ENCODE results near the gene HMCN2.

The HMCN2 gene

GRCh38 chr9:130366888-130367550, 101.5 kb downstream of the HMCN2 start:
- Histone ChIP-seq H3K4me1 (no peaks in the 10 kb centered on the region), H3K36me3 (ENCODE audit: control insufficient read depth, insufficient read depth, low read length) (no peaks in the 10 kb centered on the region), H3K79me2 (no peaks in the 10 kb centered on the region), H3K4me2 (ENCODE audit: low read length) (no peak overlapping the region), H3K9me3 (ENCODE audit: control insufficient read depth, low read length) (no peaks in the 10 kb centered on the region), H3K9ac (no peak overlapping the region), H3K27me3 (ENCODE audit: control insufficient read depth, insufficient read depth, low read length) (no peaks in the 10 kb centered on the region), H2AFZ (no peak overlapping the region), H3K27ac (no peak overlapping the region), H3K4me3 (ENCODE audit: low read depth, low read length) (no peak overlapping the region)
- no peak for TF ChIP-seq CTCF (IDR thresholded peaks at IDR 0.05)

- no peak overlapping the region for H3K4me3 ChIP-seq (ENCODE audit: low read depth, low read length)
- H3K27me3 ChIP-seq (ENCODE audit: control insufficient read depth, insufficient read depth, low read length) = no peaks in the 10 kb centered on the region
- H2AFZ ChIP-seq = no peak overlapping the region
- no peaks in the 10 kb centered on the region for H3K4me1 ChIP-seq
- H3K9ac ChIP-seq = no peak overlapping the region
- H3K79me2 ChIP-seq = no peaks in the 10 kb centered on the region
- no peak for TF ChIP-seq CTCF (IDR thresholded peaks at IDR 0.05)
- no peaks in the 10 kb centered on the region for H3K36me3 ChIP-seq (ENCODE audit: control insufficient read depth, insufficient read depth, low read length)
- no peak overlapping the region for H3K27ac ChIP-seq
- no peaks in the 10 kb centered on the region for H3K9me3 ChIP-seq (ENCODE audit: control insufficient read depth, low read length)
- no peak overlapping the region for H3K4me2 ChIP-seq (ENCODE audit: low read length)
Observed at GRCh38 chr9:130368631-130369103, 103.1 kb downstream of the HMCN2 start.

GRCh38 chr9:130370226-130370625, 104.7 kb downstream of the HMCN2 start:
- TF ChIP-seq CTCF (IDR thresholded peaks at IDR 0.05) = no peak
- Histone ChIP-seq H3K4me3 (ENCODE audit: low read depth, low read length) (no peak overlapping the region), H3K27me3 (ENCODE audit: control insufficient read depth, insufficient read depth, low read length) (no peaks in the 10 kb centered on the region), H3K9ac (no peak overlapping the region), H2AFZ (no peak overlapping the region), H3K27ac (no peak overlapping the region), H3K79me2 (no peaks in the 10 kb centered on the region), H3K4me1 (no peaks in the 10 kb centered on the region), H3K36me3 (ENCODE audit: control insufficient read depth, insufficient read depth, low read length) (no peaks in the 10 kb centered on the region), H3K9me3 (ENCODE audit: control insufficient read depth, low read length) (no peaks in the 10 kb centered on the region), H3K4me2 (ENCODE audit: low read length) (no peak overlapping the region)

- H3K27me3 ChIP-seq (ENCODE audit: control insufficient read depth, insufficient read depth, low read length) = no peaks in the 10 kb centered on the region
- no peak for TF ChIP-seq CTCF (IDR thresholded peaks at IDR 0.05)
- H3K9ac ChIP-seq = no peak overlapping the region
Observed at GRCh38 chr9:130371196-130371966, 105.8 kb downstream of the HMCN2 start.

More at GRCh38 chr9:130371196-130371966, 105.8 kb downstream of the HMCN2 start:
- Histone ChIP-seq H3K36me3 (ENCODE audit: control insufficient read depth, insufficient read depth, low read length) (no peaks in the 10 kb centered on the region), H3K79me2 (no peaks in the 10 kb centered on the region), H3K9me3 (ENCODE audit: control insufficient read depth, low read length) (no peaks in the 10 kb centered on the region), H3K4me2 (ENCODE audit: low read length) (no peak overlapping the region), H3K4me3 (ENCODE audit: low read depth, low read length) (no peak overlapping the region), H3K4me1 (no peaks in the 10 kb centered on the region), H2AFZ (no peak overlapping the region), H3K27ac (no peak overlapping the region)

Data from parathyroid adenoma (tissue), 2 donors.